SKM-1 treated with dmso at 0.1 percent for 144 hours (cell line): Measurements from ENCODE around the gene RAB1B.
"Not testable (repeated sequence)": the region's sequence is repeated elsewhere in the genome, so short reads cannot be mapped to it uniquely, and the experiment has no call there.

Experiments
- DNase-seq: peaks from one replicate; lab custom pipeline; 2025; ENCODE audit not compliant: unreplicated experiment; lab: John Stamatoyannopoulos, UW

Gene RAB1B

GRCh38 chr11:66266378-66267038, 1.9 kb upstream of the RAB1B start:
- DNase-seq: no peak

DNA sequence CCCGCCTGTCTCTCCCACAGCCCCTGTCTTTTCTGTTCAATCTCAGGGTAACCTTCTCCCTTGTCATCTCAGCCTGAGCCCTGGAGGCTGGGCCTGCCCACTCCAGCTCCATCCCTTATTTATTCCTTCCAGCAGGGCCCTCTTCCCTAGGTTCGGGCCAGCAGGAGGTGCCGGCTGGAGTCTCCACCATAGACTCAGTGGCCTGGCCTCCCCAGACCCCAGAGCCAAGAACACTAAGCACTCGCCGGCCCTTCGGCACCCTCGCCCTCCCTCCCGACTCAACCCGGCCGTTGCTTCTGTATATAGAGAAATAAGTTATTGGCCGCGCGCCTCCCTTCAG, 1.4 kb upstream of the RAB1B start:
- no peak for DNase-seq

GRCh38 chr11:66267379-66268243, 828 bp upstream of the RAB1B start:
- peak; percentile 25 for DNase-seq

DNA sequence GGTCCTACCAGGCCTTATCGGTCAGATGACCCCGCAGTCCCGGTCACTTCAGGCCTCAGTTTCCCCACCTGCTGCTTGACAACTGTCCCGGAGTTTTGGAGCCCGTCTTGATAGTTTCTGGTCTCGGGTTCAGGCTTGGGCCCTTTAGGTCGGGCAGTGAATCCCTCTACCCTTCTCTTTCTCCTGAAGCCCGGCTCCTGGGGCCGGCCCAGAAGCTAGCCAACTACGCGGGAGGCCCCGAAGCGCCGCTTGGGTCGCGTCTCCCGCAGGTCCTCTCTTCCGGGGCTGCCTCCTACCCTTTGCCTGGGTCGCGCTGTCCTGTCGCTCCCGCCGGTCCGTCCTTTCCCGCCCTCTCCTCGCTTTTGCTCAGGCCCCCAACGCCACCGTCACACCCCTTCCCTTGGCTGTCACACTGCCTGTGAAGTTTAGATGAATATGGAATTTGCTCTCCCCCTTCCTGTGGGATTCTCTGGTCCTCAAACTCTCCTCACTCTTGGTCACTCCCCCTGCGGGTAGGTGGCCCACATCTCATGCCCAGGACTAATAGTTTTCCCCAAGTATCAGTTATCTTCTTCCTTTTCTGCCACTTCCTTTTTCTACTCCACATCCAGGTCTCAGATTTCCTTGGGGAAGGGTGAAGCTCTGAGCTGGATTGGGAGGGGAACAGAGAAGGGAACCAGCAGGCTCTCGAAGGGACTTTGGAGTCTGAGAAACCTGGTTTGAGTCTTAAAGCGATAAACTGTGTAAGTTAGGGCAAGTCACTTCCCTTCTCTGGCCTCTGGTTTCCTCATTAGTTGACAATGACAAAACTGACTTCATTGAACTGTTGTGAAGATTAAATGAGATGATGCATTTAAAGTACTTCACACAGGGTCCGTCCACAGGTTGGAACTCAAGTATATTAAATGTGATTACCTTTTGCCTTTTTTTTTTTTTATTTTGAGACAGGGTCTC, 790 bp downstream of the RAB1B start:
- peak; percentile 67 for DNase-seq

- DNase-seq: no peak
Observed at GRCh38 chr11:66271816-66272215, 3.4 kb downstream of the RAB1B start.

DNA sequence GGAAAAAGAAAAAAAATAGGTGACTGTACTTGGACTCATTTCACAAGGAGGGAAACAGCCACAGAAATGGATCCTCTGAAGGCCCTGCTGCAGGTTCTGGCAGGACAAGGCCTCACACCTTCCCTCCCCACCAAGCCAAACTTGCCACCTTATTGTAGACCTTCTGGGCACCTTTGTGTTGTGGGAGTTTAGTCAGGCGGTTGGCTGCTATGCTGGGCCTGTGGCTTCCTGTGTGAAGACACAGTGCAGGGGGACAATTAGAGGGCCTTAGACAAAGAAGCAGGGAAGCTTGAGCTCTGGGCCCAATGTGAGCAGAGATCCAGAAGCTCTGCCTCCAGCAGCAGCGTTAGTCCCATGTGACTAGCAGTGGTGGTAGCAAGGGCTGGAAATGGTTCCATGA, 4.2 kb downstream of the RAB1B start:
- DNase-seq: no peak

- no peak for DNase-seq
Observed at GRCh38 chr11:66274219-66274618, 5.8 kb downstream of the RAB1B start.

GRCh38 chr11:66275396-66275795, 7.0 kb downstream of the RAB1B start:
- no peak for DNase-seq

- DNase-seq: no peak
Observed at GRCh38 chr11:66275984-66276612, 7.7 kb downstream of the RAB1B start.

GRCh38 chr11:66276619-66277018, 8.2 kb downstream of the RAB1B start:
- DNase-seq: not testable (repeated sequence)

- not testable (repeated sequence) for DNase-seq
Observed at GRCh38 chr11:66277064-66277463, 8.6 kb downstream of the RAB1B start.

GRCh38 chr11:66277471-66278362, 9.3 kb downstream of the RAB1B start, which contains the start of gene CNIH2:
CNIH2 (plus strand) TSS chr11:66278175; CDS start chr11:66278457, 282 bp downstream.
- no peak for DNase-seq

DNA sequence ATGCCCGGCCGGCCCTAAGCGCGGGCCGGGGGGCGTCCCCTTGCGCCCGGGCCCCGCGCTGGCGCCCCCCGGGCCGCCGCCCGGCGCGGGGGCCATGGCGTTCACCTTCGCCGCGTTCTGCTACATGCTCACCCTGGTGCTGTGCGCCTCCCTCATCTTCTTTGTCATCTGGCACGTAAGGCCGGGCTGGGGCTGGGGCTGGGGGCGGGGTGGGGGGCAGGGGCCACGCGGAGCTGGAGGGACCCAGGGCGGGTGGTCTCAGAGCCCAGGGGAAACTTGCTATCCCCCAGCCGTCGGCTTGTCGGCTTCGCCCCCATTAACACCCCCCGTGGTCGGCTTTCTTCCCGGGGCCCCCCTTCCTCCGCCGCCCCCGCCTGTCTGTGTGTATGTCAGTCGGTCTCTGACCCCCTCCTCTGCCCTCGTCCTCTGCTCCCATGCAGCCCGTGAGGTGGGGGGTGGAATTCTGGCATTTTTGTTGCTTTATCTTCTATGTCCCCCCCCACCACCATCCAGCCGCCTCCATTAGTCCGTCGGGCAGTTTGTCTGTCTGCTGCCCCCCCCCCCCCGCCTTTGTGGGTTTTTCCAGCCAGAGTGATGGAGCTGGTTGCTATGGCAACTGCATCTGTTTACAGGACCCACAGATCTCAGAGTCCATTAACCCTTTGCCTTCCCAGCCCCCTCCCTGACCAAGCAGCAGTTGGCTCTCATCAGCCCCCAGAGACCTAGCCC, 10.1 kb downstream of the RAB1B start:
- DNase-seq: no peak

- no peak for DNase-seq
Observed at GRCh38 chr11:66279092-66279734, 10.8 kb downstream of the RAB1B start.

GRCh38 chr11:66280428-66280827, 12.0 kb downstream of the RAB1B start:
- DNase-seq: no peak

GRCh38 chr11:66281001-66281400, 12.6 kb downstream of the RAB1B start:
- DNase-seq: no peak

GRCh38 chr11:66281776-66282467, 13.5 kb downstream of the RAB1B start:
- DNase-seq: no peak
